Astrocyte of the hippocampus (primary cell): ENCODE data around the gene THSD4.

ENCODE experiments used
- DNase-seq: peaks from one replicate; pipeline ENCODE4 v3.0.0; 2011; ENCODE audit warnings: low read depth, low spot score

THSD4 gene

DNA sequence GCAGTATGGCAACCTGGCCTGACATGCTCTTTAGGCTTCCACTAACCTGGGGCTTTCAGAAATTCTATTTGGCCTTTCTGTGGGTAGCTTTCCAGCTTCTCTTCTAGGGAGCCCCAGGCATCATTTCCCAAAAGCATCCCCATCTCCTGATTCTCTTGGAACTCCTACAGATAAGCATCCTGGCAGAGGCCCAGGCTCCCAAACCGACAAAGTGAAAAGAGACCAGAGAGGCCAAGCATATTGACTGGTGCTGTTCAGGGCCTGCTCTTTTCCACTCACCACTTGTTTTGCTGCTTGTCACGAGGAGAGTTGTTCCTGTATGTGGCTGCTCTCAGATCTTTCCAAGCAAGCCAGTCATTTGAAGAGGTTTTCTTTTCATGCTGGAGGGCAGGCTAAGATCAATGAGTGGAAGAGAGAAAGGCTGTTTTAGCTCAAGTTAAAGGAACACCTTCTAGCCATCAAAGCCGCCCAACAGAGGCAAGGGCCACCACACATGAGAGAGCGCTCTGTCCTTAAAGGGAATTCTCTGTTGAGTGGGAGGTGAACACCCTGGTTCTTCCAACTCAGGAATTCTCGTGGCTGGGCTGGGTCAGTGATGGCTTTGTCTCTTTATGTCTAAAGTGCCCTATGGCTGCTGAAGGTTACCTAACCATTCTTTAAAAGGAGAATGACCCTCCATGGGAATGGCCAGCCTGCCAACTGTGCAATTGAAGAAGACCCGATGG lies 664.0 kb downstream of the THSD4 start:
- DNase-seq: no peak

DNA sequence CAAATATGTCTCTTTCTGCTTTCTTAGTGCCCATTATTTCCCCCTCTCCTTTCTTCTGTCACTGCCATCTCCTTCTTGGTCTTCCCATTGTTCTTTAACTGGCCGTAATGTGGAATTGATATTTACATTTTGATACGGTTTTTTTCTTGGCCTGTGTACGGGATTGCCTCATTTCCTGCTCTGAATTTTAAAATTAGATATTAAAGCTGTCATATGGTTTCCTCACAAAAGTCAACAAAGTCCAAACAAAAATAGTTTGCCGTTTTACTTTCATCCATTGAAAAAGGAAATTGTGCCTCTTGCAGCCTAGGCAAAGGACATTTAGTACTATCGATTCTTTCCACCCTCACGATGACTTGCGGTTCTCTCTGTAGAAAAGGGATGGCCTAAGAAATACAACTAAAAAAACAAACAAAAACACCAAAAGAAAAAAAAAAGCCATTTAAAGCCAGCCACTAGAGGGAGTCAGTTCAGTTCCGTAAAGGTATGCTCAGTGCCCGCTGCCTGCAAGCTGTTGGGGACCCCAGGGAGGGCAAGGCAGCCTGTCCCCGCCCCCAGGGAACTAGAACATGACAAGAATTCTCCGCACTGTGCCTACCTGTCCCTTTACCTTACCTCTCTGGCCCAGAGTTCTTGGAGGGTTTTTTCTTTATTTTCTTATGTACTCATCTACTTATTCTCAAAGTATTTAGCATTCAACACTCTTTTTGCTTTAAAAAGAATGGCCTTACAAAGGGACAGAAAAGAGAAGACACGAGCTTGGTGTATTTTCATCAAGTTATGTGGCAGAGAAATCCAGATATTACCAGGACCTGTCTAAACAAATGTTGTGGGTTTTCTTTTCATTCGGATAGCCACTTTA lies 665.1 kb downstream of the THSD4 start:
- DNase-seq: peak; percentile 71

DNA sequence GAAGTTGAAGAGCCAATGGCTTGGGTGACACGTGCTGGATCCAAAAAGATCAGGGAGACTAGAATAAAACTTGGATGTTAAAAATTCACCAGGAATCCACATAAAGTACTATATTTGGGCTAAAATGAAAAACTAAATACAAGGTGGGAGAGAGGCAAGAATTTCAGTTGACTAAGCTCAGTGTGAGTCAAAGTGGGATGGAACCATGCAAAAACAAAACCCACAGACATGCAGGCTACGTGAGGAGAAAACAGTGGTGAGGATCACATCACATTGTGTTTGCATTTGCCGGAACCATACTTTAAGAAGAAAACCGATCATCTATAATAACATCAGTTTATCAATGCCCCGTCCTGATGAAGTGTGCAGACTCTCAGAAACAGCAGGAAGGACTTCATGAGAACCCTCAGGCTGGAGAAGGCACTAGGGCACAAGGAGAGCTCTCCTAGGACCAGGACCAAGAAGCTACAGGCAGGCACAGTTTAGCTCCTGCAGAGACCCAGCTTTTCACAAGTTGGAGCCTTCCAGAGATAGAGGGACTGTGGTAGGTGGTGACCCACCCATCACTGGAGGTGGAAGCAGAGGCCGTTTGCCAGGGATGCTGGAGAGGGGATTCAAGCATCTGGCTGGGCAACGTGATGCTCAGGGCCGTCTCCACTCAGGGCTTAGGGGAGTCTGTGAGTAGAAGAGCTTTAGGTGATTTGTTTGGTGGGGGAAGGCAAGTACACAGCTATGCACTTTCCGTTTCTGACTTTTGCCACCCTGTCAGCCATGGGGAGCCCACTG lies 666.1 kb downstream of the THSD4 start:
- peak; percentile 58 for DNase-seq

DNA sequence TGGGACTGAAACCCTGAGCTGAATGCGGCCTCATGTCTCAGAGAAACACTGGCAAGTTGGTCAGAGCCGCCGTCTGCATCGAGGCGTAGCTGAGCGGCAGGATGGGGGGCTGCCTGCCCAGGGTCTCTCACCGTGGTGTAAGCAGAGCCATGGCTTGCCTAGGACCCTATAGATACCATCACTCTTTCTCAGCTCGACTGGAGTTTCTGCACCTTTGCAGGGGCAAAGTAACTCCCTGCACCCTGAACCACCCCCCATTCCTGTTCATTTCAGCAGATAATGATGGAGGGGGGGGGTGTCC lies 666.6 kb downstream of the THSD4 start:
- no peak for DNase-seq

DNA sequence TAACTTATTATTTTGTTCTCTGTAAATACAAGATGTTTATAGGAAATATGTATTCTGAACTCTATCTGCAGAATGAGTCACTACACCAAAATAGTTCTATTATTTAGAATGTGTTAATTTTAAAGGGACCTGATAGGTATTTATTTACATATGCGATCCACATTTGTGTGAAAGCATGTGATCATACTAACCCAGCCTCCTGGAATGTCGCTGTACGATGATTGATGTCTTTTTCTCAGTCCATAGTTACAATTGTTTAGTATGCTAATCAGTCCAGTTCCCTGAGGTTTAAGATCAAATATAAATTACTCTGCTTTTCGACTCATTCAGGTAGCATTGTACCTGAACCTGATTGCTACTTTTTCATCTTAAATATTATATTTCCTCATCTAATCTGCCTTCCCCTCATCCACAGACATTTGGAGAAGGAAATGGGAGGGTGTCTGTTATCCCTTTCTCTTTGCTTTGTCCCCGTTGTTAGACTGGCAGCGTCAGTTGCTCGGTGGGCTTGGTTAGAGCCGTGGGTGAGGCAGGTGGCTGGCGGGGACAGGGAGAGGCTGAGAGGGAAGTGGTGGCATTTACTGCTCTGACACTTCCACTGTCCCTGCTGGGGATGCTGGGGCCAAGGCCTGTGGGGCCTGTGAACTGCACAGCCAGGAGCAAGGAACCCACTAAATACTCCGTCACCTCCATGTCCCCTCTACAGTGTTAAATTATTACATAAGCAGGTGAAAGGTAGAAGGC lies 667.3 kb downstream of the THSD4 start:
- no peak for DNase-seq

DNA sequence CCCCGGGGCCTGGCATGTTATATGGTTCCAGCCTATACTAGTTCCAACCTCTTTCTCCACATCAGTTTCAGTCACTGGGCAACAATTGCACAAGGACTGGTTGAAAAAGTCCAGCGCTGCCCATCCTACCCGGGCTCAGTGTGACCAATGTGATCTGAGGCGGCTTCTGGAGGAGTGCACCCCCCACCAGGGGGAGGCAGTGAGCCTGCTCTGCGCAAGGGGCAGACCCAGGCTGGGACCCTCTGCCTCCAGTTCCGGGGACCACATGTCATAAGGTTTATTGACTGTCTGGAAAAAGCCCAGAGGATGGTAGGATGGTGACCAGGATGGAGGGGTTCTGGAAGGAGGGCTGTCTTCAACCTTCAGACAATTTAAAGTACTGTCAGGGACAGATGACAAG lies 669.4 kb downstream of the THSD4 start:
- no peak for DNase-seq

DNA sequence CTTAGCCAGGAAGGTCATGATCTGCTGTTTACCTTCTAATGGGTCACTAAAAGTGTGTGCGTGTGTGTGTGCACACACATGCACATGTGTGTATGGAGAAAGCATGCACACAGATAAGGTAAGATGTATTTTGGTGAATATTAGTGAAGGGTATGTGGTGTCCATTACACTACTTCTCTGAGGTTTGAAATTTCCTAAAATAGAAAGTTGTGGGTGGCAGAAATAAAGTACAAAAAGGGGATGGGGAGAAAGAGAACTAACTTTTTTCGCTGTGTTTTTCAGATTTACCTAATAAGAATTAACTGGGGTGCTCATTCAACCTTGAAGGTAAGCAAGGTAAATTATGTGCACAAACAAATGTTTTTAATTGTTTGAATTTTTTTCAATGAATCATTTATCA lies 670.7 kb downstream of the THSD4 start:
- no peak for DNase-seq

DNA sequence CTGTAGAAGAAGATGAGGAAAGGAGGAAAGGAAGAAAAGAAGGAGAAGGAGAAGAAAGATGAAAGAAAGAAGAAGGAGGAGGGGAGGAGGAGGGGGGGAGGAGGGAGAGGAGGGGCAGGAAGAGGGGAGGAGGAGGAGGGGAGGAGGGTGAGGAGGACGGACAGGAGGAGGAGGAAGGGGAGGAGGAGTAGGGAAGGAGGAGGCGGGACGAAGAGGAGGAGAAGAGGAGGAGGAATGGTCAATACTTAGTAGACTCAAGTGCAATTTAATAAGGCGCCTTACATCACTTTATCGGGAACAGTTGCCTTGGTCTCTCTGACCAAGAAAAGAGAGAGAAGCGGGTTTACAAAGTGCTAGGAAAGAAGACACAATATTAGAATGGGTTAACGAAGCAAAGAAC lies 671.4 kb downstream of the THSD4 start:
- no peak for DNase-seq

DNA sequence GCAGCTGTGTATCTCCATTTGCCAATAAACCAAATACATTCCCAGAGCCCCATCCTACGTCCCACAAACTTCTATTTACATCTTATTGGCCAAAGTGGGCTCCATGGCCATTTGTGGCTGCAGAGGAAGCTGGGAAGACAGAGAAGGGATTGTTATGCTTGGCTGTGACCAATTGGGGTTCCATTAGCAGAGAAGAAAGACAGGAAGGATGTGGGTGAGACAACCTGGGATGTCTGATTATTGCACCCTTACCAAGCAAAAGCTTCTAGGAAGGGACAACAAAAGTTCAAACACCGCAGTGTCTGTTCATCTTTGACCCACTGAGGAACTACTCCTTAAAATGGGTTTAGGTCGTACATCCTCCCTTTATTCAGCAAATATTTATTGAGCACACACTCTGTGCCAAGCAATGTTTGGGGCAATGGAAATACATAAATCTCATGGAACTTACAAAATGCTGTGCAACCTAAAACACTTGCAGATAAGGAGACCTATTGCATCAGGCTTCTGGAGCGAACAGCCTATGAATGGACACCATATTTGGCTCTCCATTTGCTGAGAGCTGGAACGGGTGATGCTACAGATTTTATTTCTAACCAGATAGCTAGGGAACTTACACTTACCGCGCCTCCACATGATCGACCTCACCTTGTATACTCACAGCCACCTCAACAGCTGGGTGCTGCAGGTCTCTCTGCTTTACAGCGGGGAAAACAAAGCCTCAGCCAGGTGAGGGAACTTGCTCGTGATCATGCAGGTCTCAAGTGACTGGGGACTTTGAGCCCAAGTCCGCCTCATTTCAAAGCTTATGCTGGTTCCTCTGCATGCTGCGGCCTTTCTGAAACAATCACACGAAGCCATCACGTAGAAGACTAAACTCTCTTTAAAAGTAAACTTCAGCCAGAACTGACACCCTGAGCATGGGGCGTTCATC lies 673.6 kb downstream of the THSD4 start:
- DNase-seq: no peak

DNA sequence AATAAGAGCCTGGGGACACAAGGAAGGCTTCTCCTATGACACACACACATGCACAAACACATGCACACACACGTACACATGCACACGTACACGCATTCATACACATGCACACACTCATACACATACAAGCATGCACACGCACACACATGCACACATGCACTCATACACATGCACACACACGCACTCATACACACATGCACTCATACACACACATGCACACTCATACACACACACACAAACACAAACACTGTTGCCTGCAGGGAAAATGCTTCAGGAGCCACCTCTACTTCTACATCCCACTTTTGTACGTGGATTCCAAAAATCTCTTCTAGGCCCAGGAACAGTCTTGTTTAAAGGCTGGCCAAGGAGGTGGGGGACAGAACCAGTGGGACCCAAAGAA lies 674.3 kb downstream of the THSD4 start:
- DNase-seq: no peak

DNA sequence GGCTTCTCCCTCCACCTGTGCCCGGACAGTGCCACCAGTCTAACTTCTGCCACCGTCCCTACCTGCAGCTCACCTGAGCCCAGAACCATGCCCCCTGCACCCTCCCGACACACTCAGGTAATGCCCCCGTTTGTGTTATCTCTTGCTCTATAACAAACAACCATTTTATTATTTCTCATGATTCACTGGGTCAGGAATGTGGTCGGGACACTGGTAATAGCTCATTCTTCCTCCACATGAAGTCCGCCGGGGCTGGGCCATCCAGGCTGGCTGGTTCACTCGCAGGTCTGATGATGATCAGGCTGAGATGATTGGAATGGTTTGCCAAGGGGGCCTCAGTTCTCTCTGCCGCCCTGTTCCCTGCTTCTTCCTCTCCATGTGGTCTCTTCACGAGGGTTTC lies 674.8 kb downstream of the THSD4 start:
- peak; percentile 76 for DNase-seq

DNA sequence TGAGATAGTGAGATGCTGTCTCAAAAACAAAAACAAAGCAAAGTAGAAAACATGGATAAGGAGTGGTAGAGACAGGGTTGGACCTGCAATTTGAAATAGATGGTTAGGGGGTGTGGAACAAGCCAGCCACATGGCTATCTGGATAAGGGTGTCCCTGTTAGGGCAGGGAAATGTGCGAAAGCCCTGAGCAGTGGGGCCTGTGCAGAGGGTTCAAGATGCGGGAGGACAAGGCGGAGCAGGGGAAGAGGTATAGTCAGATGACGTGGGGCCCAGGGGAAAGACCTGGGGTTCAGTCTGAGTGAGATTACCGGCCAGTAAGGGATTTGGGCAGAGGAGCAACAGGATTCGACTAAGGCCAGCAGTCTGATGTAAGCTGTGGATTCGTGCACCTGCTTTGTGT lies 676.7 kb downstream of the THSD4 start:
- no peak for DNase-seq

DNA sequence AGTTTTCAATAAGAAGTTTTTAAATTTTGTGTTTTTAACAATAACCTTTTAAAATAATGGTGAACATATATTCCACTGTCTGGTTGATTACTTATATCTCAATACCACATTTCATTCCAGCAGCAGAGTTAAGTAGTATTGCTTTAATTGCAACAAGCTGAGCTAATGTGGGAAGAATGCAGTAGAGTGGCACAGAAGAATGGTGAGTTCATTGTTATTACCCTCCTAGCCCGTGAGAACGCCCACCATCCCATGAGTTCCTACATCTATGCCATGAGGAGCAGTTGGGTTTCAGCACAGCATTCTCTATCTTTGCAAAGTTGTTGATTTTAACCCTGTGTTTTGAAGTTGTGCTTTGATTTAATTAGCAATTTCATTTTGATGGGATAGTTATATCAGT lies 677.2 kb downstream of the THSD4 start:
- DNase-seq: peak; percentile 89

DNA sequence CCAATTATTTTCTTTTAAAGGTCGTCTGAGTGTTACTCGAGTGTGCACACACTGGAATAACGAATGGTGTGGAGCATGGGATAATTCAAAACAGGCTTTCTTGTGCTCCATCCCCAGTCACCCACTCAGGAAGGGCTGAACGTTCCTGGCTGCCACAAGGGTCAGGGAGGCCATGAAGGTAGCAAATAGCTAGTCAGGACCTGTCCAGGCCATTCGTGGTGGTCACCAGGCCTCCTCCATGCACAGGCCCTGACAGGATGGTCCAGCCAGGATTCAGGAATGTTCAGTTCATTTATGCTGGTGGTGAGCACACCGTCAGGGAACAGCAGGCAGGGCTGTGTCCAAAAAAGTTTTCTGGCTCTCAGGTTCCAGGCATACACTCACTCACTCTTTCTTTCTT lies 683.4 kb downstream of the THSD4 start:
- no peak for DNase-seq

DNA sequence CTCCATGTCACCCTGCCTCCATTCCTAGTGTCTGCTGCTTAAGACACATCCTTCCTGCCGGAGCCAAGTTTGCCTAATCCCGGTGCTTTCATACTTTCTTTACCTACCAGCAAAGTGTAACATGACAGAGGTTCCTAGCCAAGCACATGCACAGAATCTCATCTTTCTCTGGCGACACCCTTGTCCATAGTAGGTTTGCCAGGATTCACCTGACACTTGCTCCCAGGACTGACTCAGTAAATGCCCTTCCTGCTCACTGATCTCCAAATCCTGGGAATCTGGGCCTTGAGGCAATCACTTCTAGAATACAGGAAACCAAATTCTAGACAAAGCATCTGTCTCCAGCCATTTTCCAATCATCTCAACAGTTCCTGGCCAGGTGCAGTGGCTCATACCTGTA lies 684.9 kb downstream of the THSD4 start:
- no peak for DNase-seq

DNA sequence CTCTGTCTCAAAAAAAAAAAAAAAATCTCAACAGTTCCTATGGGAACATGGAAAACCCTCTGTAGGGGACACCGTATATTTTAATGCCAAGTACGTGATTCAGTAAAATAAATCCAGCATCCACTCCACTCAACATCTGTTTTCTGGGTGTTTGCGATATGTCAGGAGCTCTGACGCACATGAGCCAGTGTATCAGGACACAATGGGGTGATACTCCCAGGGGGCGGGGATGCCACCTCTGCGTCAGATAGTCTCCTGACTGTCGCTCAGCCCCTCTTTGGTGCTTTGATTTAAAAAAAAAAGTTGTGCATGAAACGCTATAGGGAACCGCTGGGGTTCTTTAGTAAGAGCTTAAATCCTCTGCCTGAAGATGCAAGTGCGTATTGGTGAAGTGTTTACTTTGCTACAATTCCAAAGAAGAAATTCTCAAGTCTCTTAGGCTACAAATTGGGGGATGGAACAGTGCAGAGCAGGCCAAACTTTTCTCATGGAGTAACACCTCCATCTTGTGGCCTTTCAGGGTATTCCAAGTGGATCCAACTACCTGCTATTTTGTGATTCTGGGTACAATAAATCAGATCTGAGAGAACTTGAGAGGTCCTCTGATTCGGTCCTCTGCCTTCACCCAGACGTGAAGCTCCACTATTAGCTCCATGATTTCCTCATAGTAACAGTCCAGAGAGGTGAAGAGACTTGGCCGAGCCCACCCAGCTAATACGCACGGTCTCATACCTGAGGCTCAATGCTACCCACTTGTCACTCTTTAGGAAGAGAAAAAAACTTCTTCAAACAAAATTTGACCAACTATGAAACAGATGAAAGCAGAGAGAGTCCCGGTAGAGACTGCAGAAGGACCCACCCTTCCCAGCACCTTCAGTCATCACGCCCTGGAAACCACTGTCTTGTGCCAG lies 685.8 kb downstream of the THSD4 start:
- peak; percentile 87 for DNase-seq

DNA sequence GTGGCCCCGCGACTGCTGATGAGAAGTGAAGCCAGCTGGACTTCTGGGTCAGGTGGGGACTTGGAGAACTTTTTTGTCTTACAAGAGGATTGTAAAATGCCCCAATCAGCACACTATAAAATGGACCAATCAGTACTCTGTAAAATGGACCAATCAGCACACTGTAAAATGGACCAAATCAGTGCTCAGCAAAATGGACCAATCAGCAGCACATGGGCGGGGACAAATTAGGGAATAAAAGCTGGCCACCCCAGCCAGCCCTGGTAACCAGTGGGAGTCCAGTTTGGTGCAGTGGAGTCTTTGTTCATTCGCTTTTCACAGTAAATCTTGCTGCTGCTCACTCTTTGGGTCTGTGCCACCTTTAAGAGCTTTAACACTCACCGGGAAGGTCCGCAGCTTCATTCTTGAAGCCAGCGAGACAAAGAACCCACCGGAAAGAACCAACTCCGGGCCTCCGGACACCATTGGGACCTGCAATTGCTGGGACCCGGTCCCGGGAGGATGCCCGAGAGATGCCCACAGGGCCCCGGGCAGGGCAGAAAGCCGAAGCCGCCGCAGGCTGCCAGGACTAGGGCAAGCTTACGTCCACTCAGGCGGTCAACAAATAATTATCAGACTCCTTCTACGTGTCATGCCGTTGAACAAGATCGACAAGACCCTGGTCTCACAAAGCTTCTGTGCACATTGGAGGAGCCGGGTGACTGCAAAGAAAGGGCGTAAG lies 686.8 kb downstream of the THSD4 start:
- DNase-seq: no peak

DNA sequence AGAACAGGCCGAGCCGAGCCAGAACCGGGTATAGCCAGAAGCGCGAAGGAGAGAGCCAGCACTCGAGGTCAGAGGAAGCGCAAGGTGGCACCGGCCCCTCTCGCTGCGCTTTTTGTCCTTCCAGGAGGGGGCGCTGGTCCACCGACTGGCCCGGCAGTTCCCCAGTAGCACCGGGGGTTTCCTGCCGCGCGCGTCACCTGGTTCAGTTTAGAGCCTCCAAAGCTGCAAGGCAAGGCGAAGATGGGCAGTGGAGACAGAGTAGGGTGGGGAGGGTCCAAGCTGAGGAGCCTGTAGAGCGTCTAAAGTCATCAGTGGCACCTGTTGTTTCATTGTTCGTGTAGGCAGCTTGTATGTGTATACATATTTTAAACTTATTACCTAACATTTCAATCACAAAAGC lies 687.5 kb downstream of the THSD4 start:
- DNase-seq: no peak

DNA sequence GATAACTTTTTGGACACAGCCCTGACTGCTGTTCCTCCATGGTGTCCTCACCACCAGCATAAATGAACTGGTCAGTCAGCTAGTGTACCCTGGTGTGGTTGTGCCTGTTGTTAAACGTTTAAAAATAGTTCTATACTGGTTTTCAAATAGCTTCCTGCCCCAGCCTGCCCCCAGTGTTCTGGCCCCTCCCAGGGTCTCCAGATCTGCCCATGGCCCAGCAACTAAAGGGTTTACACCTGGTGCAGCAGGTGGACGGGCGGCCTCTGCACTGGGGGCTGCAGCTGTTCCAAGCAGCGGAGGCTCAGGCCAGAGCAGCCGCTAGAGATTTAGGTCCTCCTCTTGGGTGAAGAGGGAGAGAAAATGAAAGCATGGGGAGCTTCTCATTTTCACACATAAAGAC lies 689.0 kb downstream of the THSD4 start:
- no peak for DNase-seq
